Tibial nerve (tissue), 4 donors: ENCODE results near the gene PRRG3. TPM values are rescaled to one million over a fixed set of nuclear protein-coding genes. Genes with fewer than 3 reads are reported as not detected.

Experiments used
- DNase-seq, 2 donors: peaks; one replicate each; pipeline ENCODE4 v3.0.0-alpha.2; 2019; ENCODE audit warnings: low spot score in 2 of 2
- H3K27ac ChIP-seq, 4 donors: fragments of 200-600 bp; sonication (generic) in 3 of 4; one replicate each; pipeline ENCODE4 v1.5.1; 2017 to 2019; ENCODE audit warnings: mild to moderate bottlenecking in 1 of 4
- H3K27me3 ChIP-seq, 2 donors: fragments of 200-600 bp; sonication (generic) in 1 of 2; one replicate each; pipeline versions ENCODE4 v1.5.1 to v1.6.0; 2017 to 2019
- H3K36me3 ChIP-seq, 3 donors: fragments of 200-600 bp; sonication (generic); one replicate each; pipeline ENCODE4 v1.5.1; 2018 to 2019
- H3K4me1 ChIP-seq, 4 donors: fragments of 200-600 bp; sonication (generic) in 3 of 4; one replicate each; pipeline ENCODE4 v1.5.1; 2017 to 2019
- H3K4me3 ChIP-seq, 4 donors: fragments of 200-600 bp; sonication (generic) in 3 of 4; one replicate each; pipeline ENCODE4 v1.5.1; 2017 to 2019; ENCODE audit warnings: mild to moderate bottlenecking in 1 of 4, moderate library complexity in 1 of 4
- H3K9me3 ChIP-seq, 4 donors: fragments of 200-600 bp; sonication (generic) in 3 of 4; one replicate each; pipeline ENCODE4 v1.5.1; 2017 to 2019
- CTCF ChIP-seq, 5 experiments: fragments of 200-600 bp in 3 of 5; fragments of 450-650 bp in 2 of 5; sonication (generic) in 3 of 5; IDR thresholded peaks; one replicate each; pipeline ENCODE4 v1.5.1; 2016 to 2019; ENCODE audit warnings: antibody characterized with exemption in 5 of 5, mild to moderate bottlenecking in 3 of 5, moderate library complexity in 2 of 5
- EP300 ChIP-seq, 2 donors: sonication (generic); formaldehyde crosslinking; IDR thresholded peaks; one replicate each; pipeline ENCODE4 v1.6.1; 2017; ENCODE audit warnings: antibody characterized with exemption in 2 of 2, mild to moderate bottlenecking in 1 of 2
- POLR2A ChIP-seq, 2 donors: fragments of 450-650 bp; IDR thresholded peaks; one replicate each; pipeline ENCODE4 v1.6.1; 2017; ENCODE audit warnings: antibody characterized with exemption in 2 of 2, mild to moderate bottlenecking in 2 of 2, moderate library complexity in 2 of 2
- WGBS, 2 donors: methylation state at CpG; one replicate each; pipeline ENCODE4 v1.1.5; 2018; 5-methylcytosine and 5-hydroxymethylcytosine counted together
- total RNA-seq, 4 donors: library from RNA; depleted of rRNA; stranded (reverse); fragments of >200 nt; gene quantifications; one replicate each; pipeline ENCODE4 v1.1.0, GENCODE V29; 2016

Gene PRRG3
- total RNA-seq, 4 donors from 2014 or later: 14.0 to 55.7 (median 15.9) TPM

GRCh38 chrX:151722241-151722846, 27.1 kb downstream of the PRRG3 start:
- Histone ChIP-seq H3K4me1 (no peaks in the 10 kb centered on the region), H3K27ac (no peak overlapping the region), H3K27me3 (no peaks in the 10 kb centered on the region), H3K9me3 (no peaks in the 10 kb centered on the region), H3K36me3 (no peaks in the 10 kb centered on the region), H3K4me3 (no peak overlapping the region)
- peak in 3 of 5 experiments; percentile 15 to 52 (median 22) for TF ChIP-seq CTCF (IDR thresholded peaks at IDR 0.05)
- TF ChIP-seq POLR2A (IDR thresholded peaks at IDR 0.05): no peak
- DNase-seq: no peak
- WGBS, 2 donors: 50 to 67% methylated on average over 11 to 22 of the region's 24 CpGs

- H3K9me3 ChIP-seq: no peaks in the 10 kb centered on the region
- TF ChIP-seq CTCF (IDR thresholded peaks at IDR 0.05): no peak
- TF ChIP-seq POLR2A (IDR thresholded peaks at IDR 0.05): no peak
- TF ChIP-seq EP300 (IDR thresholded peaks at IDR 0.05): no peak
- no peak overlapping the region for H3K27ac ChIP-seq
- no peaks in the 10 kb centered on the region for H3K36me3 ChIP-seq
- no peaks in the 10 kb centered on the region for H3K4me1 ChIP-seq
- 83 to 85% methylated on average over 6 to 7 of the region's 7 CpGs for WGBS, 2 donors
- no peak overlapping the region for H3K4me3 ChIP-seq
- H3K27me3 ChIP-seq: no peaks in the 10 kb centered on the region
- DNase-seq: no peak
These were observed 28.0 kb downstream of the PRRG3 start for GRCh38 chrX:151723156-151723760.

GRCh38 chrX:151724563-151725337, 29.5 kb downstream of the PRRG3 start:
- no peaks in the 10 kb centered on the region for H3K9me3 ChIP-seq
- H3K36me3 ChIP-seq: no peaks in the 10 kb centered on the region
- H3K27me3 ChIP-seq: no peaks in the 10 kb centered on the region
- no peak for TF ChIP-seq CTCF (IDR thresholded peaks at IDR 0.05)
- TF ChIP-seq EP300 (IDR thresholded peaks at IDR 0.05): no peak
- no peak for TF ChIP-seq POLR2A (IDR thresholded peaks at IDR 0.05)
- H3K27ac ChIP-seq: no peak overlapping the region
- no peak overlapping the region for H3K4me3 ChIP-seq
- no peaks in the 10 kb centered on the region for H3K4me1 ChIP-seq
- no peak for DNase-seq
- WGBS, 2 donors: 23 to 45% methylated on average over 5 to 7 of the region's 7 CpGs

- Histone ChIP-seq H3K27me3 (no peaks in the 10 kb centered on the region), H3K4me1 (no peaks in the 10 kb centered on the region), H3K27ac (no peak overlapping the region), H3K4me3 (no peak overlapping the region), H3K36me3 (no peaks in the 10 kb centered on the region), H3K9me3 (no peaks in the 10 kb centered on the region)
- no peak for DNase-seq
- no peak for TF ChIP-seq POLR2A (IDR thresholded peaks at IDR 0.05)
- no peak for TF ChIP-seq EP300 (IDR thresholded peaks at IDR 0.05)
- no peak for TF ChIP-seq CTCF (IDR thresholded peaks at IDR 0.05)
- 40 to 43% methylated on average over 1 of the region's 1 CpG for WGBS, 2 donors
These were observed 30.0 kb downstream of the PRRG3 start for GRCh38 chrX:151725338-151725614.

- TF ChIP-seq CTCF (IDR thresholded peaks at IDR 0.05) (no peak), EP300 (IDR thresholded peaks at IDR 0.05) (no peak), POLR2A (IDR thresholded peaks at IDR 0.05) (no peak)
- DNase-seq: no peak
- Histone ChIP-seq H3K4me1 (no peaks in the 10 kb centered on the region), H3K27me3 (no peaks in the 10 kb centered on the region), H3K9me3 (no peaks in the 10 kb centered on the region), H3K4me3 (no peak overlapping the region), H3K36me3 (no peaks in the 10 kb centered on the region), H3K27ac (no peak overlapping the region)
- 73% methylated on average over 4 of the region's 5 CpGs; no CpG with 5 or more reads in 1 of the 2 donors for WGBS, 2 donors
These were observed 31.5 kb downstream of the PRRG3 start for GRCh38 chrX:151726751-151727150.
